H9 (cell line): Measurements from ENCODE around the gene PDCD11. TPM values are rescaled to one million over a fixed set of nuclear protein-coding genes. Genes with fewer than 3 reads are reported as not detected.

Source experiments
- DNase-seq: peaks from one replicate; pipeline ENCODE4 v3.0.0-alpha.2; 2017
- H2AFZ ChIP-seq: one replicate; pipeline ENCODE4 v1.6.1; 2013; ENCODE audit warnings: mild to moderate bottlenecking, low read length, control low read depth, moderate library complexity
- H2AK5ac ChIP-seq: 2 replicates; pipeline ENCODE4 v1.6.1; 2013; ENCODE audit warnings: low read length, control low read depth, mixed read lengths; ENCODE audit not compliant: insufficient read length
- H2BK120ac ChIP-seq: one replicate; pipeline ENCODE4 v1.6.1; 2013; ENCODE audit warnings: low read depth, mild to moderate bottlenecking, low read length, control low read depth, inconsistent platforms; ENCODE audit not compliant: poor library complexity, severe bottlenecking
- H2BK12ac ChIP-seq: 2 replicates; pipeline ENCODE4 v1.6.1; 2013; ENCODE audit warnings: low read length, control low read depth, mixed read lengths, low read depth; ENCODE audit not compliant: insufficient read length
- H2BK15ac ChIP-seq: 2 replicates; pipeline ENCODE4 v1.6.1; 2013; ENCODE audit warnings: low read depth, low read length, control low read depth
- H2BK20ac ChIP-seq: one replicate; pipeline ENCODE4 v1.6.1; 2013; ENCODE audit warnings: low read depth, mild to moderate bottlenecking, low read length, control low read depth, inconsistent platforms; ENCODE audit not compliant: poor library complexity, severe bottlenecking
- H2BK5ac ChIP-seq: 2 replicates; pipeline ENCODE4 v1.6.1; 2013; ENCODE audit warnings: low read length, control low read depth, mixed read lengths; ENCODE audit not compliant: insufficient read length
- H3K14ac ChIP-seq: 2 replicates; pipeline ENCODE4 v1.6.1; 2013; ENCODE audit warnings: low read length, control low read depth; ENCODE audit not compliant: insufficient read depth
- H3K18ac ChIP-seq: 2 replicates; pipeline ENCODE4 v1.6.1; 2013; ENCODE audit warnings: low read depth, mild to moderate bottlenecking, mixed read lengths, low read length, control low read depth; ENCODE audit not compliant: insufficient read length
- H3K23ac ChIP-seq: 2 replicates; pipeline ENCODE4 v1.6.1; 2013; ENCODE audit warnings: low read length, control low read depth, mixed read lengths, low read depth; ENCODE audit not compliant: insufficient read length
- H3K23me2 ChIP-seq: 2 replicates; pipeline ENCODE4 v1.6.1; 2013; ENCODE audit warnings: low read depth, mild to moderate bottlenecking, mixed read lengths, low read length, control low read depth; ENCODE audit not compliant: insufficient read length, poor library complexity, severe bottlenecking
- H3K27ac ChIP-seq: 2 replicates; pipeline ENCODE4 v1.5.1; 2013; ENCODE audit warnings: low read length, control low read depth, mixed read lengths, low read depth; ENCODE audit not compliant: insufficient read length
- H3K27me3 ChIP-seq: 2 replicates; pipeline ENCODE4 v1.6.1; 2013; ENCODE audit warnings: low read length, control low read depth, inconsistent platforms; ENCODE audit not compliant: insufficient read depth
- H3K4ac ChIP-seq: 2 replicates; pipeline ENCODE4 v1.6.1; 2013; ENCODE audit warnings: low read depth, mild to moderate bottlenecking, control low read depth, inconsistent platforms, low read length, moderate library complexity
- H3K4me1 ChIP-seq: 2 replicates; pipeline ENCODE4 v1.6.1; 2013; ENCODE audit warnings: low read length, control low read depth, inconsistent platforms; ENCODE audit not compliant: insufficient read depth
- H3K4me2 ChIP-seq: 2 replicates; pipeline ENCODE4 v1.6.1; 2013; ENCODE audit warnings: low read length, control low read depth, mixed read lengths; ENCODE audit not compliant: insufficient read length, insufficient read depth
- H3K56ac ChIP-seq: 2 replicates; pipeline ENCODE4 v1.6.1; 2013; ENCODE audit warnings: low read depth, mild to moderate bottlenecking, mixed read lengths, low read length, control low read depth; ENCODE audit not compliant: insufficient read length
- H3K79me1 ChIP-seq: 2 replicates; pipeline ENCODE4 v1.6.1; 2013; ENCODE audit warnings: low read depth, mild to moderate bottlenecking, moderate library complexity, low read length, control low read depth, inconsistent platforms; ENCODE audit not compliant: insufficient read depth, poor library complexity, severe bottlenecking
- H3K79me2 ChIP-seq: 2 replicates; pipeline ENCODE4 v1.6.1; 2013; ENCODE audit warnings: low read length, control low read depth, inconsistent platforms; ENCODE audit not compliant: insufficient read depth
- H3K9ac ChIP-seq: 2 replicates; pipeline ENCODE4 v1.6.1; 2013; ENCODE audit warnings: low read length, control low read depth, mixed read lengths; ENCODE audit not compliant: insufficient read length; ENCODE audit errors: extremely low read depth
- H3K9me3 ChIP-seq: one replicate; pipeline ENCODE4 v1.6.1; 2013; ENCODE audit warnings: low read depth, low read length, inconsistent platforms; ENCODE audit not compliant: control insufficient read depth
- H3T11ph ChIP-seq: one replicate; pipeline ENCODE4 v1.6.1; 2013; ENCODE audit warnings: mild to moderate bottlenecking, low read length, control low read depth, inconsistent platforms
- H4K20me1 ChIP-seq: one replicate; pipeline ENCODE4 v1.6.1; 2013; ENCODE audit not compliant: control insufficient read depth, insufficient read length, insufficient read depth
- H4K5ac ChIP-seq: 2 replicates; pipeline ENCODE4 v1.6.1; 2013; ENCODE audit warnings: low read depth, mild to moderate bottlenecking, mixed read lengths, low read length, control low read depth; ENCODE audit not compliant: insufficient read length
- H4K8ac ChIP-seq: replicated peaks from 2 replicates; pipeline ENCODE4 v1.6.1; 2013; ENCODE audit warnings: low read length, control low read depth, mixed read lengths, low read depth; ENCODE audit not compliant: insufficient read length
- H4K91ac ChIP-seq: 2 replicates; pipeline ENCODE4 v1.6.1; 2013; ENCODE audit warnings: low read depth, mild to moderate bottlenecking, moderate library complexity, mixed read lengths, low read length, control low read depth; ENCODE audit not compliant: insufficient read length
- H3K27ac Mint-ChIP-seq, 3 experiments: 2 replicates in 2 of 3; 3 replicates in 1 of 3; pipeline ENCODE4 v1.8.0; 2020 to 2021; ENCODE audit warnings: mixed read lengths in 3 of 3, mild to moderate bottlenecking in 1 of 3, moderate library complexity in 1 of 3
- H3K27me3 Mint-ChIP-seq: 2 replicates; pipeline ENCODE4 v1.8.0; 2021; ENCODE audit warnings: low read depth, mild to moderate bottlenecking, moderate library complexity, mixed read lengths
- H3K36me3 Mint-ChIP-seq, 3 experiments: 2 replicates in 2 of 3; 3 replicates in 1 of 3; pipeline ENCODE4 v1.8.0; 2020 to 2021; ENCODE audit warnings: low read depth in 3 of 3, mixed read lengths in 3 of 3; ENCODE audit not compliant: insufficient read depth in 1 of 3
- H3K4me1 Mint-ChIP-seq, 2 experiments: 2 replicates each; pipeline ENCODE4 v1.8.0; 2020; ENCODE audit warnings: mixed read lengths in 2 of 2
- H3K4me3 Mint-ChIP-seq, 2 experiments: 2 replicates in 1 of 2; 3 replicates in 1 of 2; pipeline ENCODE4 v1.8.0; 2020 to 2021; ENCODE audit warnings: mild to moderate bottlenecking in 2 of 2, mixed read lengths in 2 of 2, moderate library complexity in 1 of 2
- H3K9me3 Mint-ChIP-seq, 2 experiments: 2 replicates in 1 of 2; 3 replicates in 1 of 2; pipeline ENCODE4 v1.8.0; 2020; ENCODE audit warnings: mild to moderate bottlenecking in 2 of 2, mixed read lengths in 2 of 2, moderate library complexity in 1 of 2
- CTCF ChIP-seq: fragments of 200-600 bp; sonication (generic); conservative IDR thresholded peaks from 3 replicates; pipeline ENCODE4 v1.8.0; 2021; ENCODE audit warnings: antibody characterized with exemption, mild to moderate bottlenecking
- WGBS: extraction: QIAGEN DNeasy Blood & Tissue Kit; methylation state at CpG from one replicate; pipeline ENCODE4 v1.1.7; 2013; ENCODE audit warnings: missing lambda C conversion rate, low lambda C conversion rate, mixed read lengths; ENCODE audit not compliant: insufficient read length; ENCODE audit errors: extremely low coverage; 5-methylcytosine and 5-hydroxymethylcytosine counted together
- total RNA-seq: library from RNA; stranded (reverse); gene quantifications from 2 replicates; pipeline ENCODE4 v1.2.1, GENCODE V29; 2021

PDCD11 gene
- total RNA-seq, 1 experiment from 2014 or later, result 99.5 TPM

- no peak overlapping the region for H4K8ac ChIP-seq
- H3K4ac ChIP-seq, result no peak overlapping the region
- no peak overlapping the region for H3K4me2 ChIP-seq
- Mint-ChIP-seq H3K9me3 (no peaks in the 10 kb centered on the region), H3K4me1 (peaks cover 4 to 11% of the 10 kb centered on the region in 2 experiments; a peak in 3 of 4 replicates), H3K27ac (no peak overlapping the region; a peak in 1 of 7 replicates), H3K4me3 (no peak overlapping the region; a peak in 1 of 5 replicates), H3K36me3 (peaks cover 17 to 46% (median 40%) of the 10 kb centered on the region in 3 experiments), H3K27me3 (no peaks in the 10 kb centered on the region)
- H3K4me1 ChIP-seq, result no peaks in the 10 kb centered on the region
- H2BK15ac ChIP-seq, result no peak overlapping the region
- no peaks in the 10 kb centered on the region for H3K27me3 ChIP-seq
- H2BK12ac ChIP-seq, result no peak overlapping the region
- no peak overlapping the region for H2AFZ ChIP-seq
- no peaks in the 10 kb centered on the region for H3K9me3 ChIP-seq
- no peak overlapping the region for H3K27ac ChIP-seq
- no peaks in the 10 kb centered on the region for H3K79me1 ChIP-seq
- H4K91ac ChIP-seq, result no peak overlapping the region
- no peak overlapping the region for H2BK20ac ChIP-seq
- H2AK5ac ChIP-seq, result no peak overlapping the region
- H3K9ac ChIP-seq, result no peak overlapping the region
- no peak overlapping the region for H2BK5ac ChIP-seq
- WGBS, result no CpG with 5 or more reads among the region's 34 CpGs
- H3K18ac ChIP-seq, result no peak overlapping the region
- H3K14ac ChIP-seq, result no peak overlapping the region
- H3K23me2 ChIP-seq, result no peaks in the 10 kb centered on the region
- H3K56ac ChIP-seq, result no peak overlapping the region
- no peaks in the 10 kb centered on the region for H3K79me2 ChIP-seq
- no peak for TF ChIP-seq CTCF
- no peak overlapping the region for H3T11ph ChIP-seq
- no peak overlapping the region for H2BK120ac ChIP-seq
- no peak for DNase-seq
- H4K5ac ChIP-seq, result no peak overlapping the region
- H4K20me1 ChIP-seq, result no peaks in the 10 kb centered on the region
- no peak overlapping the region for H3K23ac ChIP-seq
These were observed 53.0 kb downstream of the PDCD11 start for GRCh38 chr10:103449208-103450144.
